ENCODE measurements around the gene SERPINB2. TPM values are rescaled to one million over a fixed set of nuclear protein-coding genes. Genes with fewer than 3 reads are reported as not detected.

Gene SERPINB2
- total RNA-seq, 1 experiment from 2014 or later = not detected

GRCh38 chr18:63868546-63868945 is 19.0 kb upstream of the SERPINB2 start (continued):
- TF ChIP-seq MAX (CRISPR knock-in tag; IDR thresholded peaks at IDR 0.05) = no peak
- no peak for TF ChIP-seq TP53 (CRISPR knock-in tag; IDR thresholded peaks at IDR 0.05)

GRCh38 chr18:63869374-63869773 is 18.1 kb upstream of the SERPINB2 start:
- H3K4me1 Mint-ChIP-seq = no peaks in the 10 kb centered on the region
- H3K9me3 Mint-ChIP-seq = no peaks in the 10 kb centered on the region
- TF ChIP-seq ZNF671 (CRISPR knock-in tag; IDR thresholded peaks at IDR 0.05) = no peak
- TF ChIP-seq RORB (CRISPR knock-in tag; IDR thresholded peaks at IDR 0.05) = no peak
- no peak for TF ChIP-seq MLX (CRISPR knock-in tag; IDR thresholded peaks at IDR 0.05)
- TF ChIP-seq, protein P1, sequence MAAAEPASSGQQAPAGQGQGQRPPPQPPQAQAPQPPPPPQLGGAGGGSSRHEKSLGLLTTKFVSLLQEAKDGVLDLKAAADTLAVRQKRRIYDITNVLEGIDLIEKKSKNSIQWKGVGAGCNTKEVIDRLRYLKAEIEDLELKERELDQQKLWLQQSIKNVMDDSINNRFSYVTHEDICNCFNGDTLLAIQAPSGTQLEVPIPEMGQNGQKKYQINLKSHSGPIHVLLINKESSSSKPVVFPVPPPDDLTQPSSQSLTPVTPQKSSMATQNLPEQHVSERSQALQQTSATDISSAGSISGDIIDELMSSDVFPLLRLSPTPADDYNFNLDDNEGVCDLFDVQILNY (CRISPR knock-in tag; IDR thresholded peaks at IDR 0.05) = no peak
- DNase-seq (ENCODE audit: low spot score) (no peak), ATAC-seq (no peak)
- ChIA-PET POLR2A (no interaction called here), CTCF (no interaction called here)
- no peaks in the 10 kb centered on the region for H3K36me3 Mint-ChIP-seq
- no peak overlapping the region for H3K27ac Mint-ChIP-seq
- H3K27me3 Mint-ChIP-seq (ENCODE audit: low read depth) = no peaks in the 10 kb centered on the region
- no peak overlapping the region for H3K4me3 Mint-ChIP-seq

- TF ChIP-seq TEAD4 (CRISPR knock-in tag; IDR thresholded peaks at IDR 0.05) (no peak), EMX1 (CRISPR knock-in tag; IDR thresholded peaks at IDR 0.05) (no peak), JUN (CRISPR knock-in tag; IDR thresholded peaks at IDR 0.05) (no peak), SOX15 (CRISPR knock-in tag; IDR thresholded peaks at IDR 0.05) (no peak), E2F4 (CRISPR knock-in tag; IDR thresholded peaks at IDR 0.05; ENCODE audit: borderline replicate concordance, low read depth) (no peak), ETV6 (CRISPR knock-in tag; IDR thresholded peaks at IDR 0.05) (no peak), JAZF1 (CRISPR knock-in tag; IDR thresholded peaks at IDR 0.05) (no peak), ZNF263 (CRISPR knock-in tag; IDR thresholded peaks at IDR 0.05; ENCODE audit: low read depth) (no peak), E2F1 (CRISPR knock-in tag; IDR thresholded peaks at IDR 0.05) (no peak), ELF4 (CRISPR knock-in tag; IDR thresholded peaks at IDR 0.05; ENCODE audit: low read depth) (no peak), SMAD3 (CRISPR knock-in tag; IDR thresholded peaks at IDR 0.05; ENCODE audit: borderline replicate concordance) (no peak), PRRX2 (CRISPR knock-in tag; IDR thresholded peaks at IDR 0.05) (no peak), MYBL2 (CRISPR knock-in tag; IDR thresholded peaks at IDR 0.05) (no peak)
- TF ChIP-seq, protein P1 (CRISPR knock-in tag; IDR thresholded peaks at IDR 0.05) = no peak
- TF ChIP-seq, protein P2, sequence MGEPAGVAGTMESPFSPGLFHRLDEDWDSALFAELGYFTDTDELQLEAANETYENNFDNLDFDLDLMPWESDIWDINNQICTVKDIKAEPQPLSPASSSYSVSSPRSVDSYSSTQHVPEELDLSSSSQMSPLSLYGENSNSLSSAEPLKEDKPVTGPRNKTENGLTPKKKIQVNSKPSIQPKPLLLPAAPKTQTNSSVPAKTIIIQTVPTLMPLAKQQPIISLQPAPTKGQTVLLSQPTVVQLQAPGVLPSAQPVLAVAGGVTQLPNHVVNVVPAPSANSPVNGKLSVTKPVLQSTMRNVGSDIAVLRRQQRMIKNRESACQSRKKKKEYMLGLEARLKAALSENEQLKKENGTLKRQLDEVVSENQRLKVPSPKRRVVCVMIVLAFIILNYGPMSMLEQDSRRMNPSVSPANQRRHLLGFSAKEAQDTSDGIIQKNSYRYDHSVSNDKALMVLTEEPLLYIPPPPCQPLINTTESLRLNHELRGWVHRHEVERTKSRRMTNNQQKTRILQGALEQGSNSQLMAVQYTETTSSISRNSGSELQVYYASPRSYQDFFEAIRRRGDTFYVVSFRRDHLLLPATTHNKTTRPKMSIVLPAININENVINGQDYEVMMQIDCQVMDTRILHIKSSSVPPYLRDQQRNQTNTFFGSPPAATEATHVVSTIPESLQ (CRISPR knock-in tag; IDR thresholded peaks at IDR 0.05) = no peak
- H3K9me3 Mint-ChIP-seq = peaks cover under 1% of the 10 kb centered on the region; the same call in 1 of the 2 replicates
These were observed 17.7 kb upstream of the SERPINB2 start for GRCh38 chr18:63869851-63870250.

More at GRCh38 chr18:63869851-63870250, 17.7 kb upstream of the SERPINB2 start:
- H3K27ac Mint-ChIP-seq = no peak overlapping the region
- H3K4me1 Mint-ChIP-seq = no peaks in the 10 kb centered on the region
- CTCF ChIA-PET = no interaction called here
- POLR2A ChIA-PET = no interaction called here
- ATAC-seq (no peak), DNase-seq (ENCODE audit: low spot score) (no peak)
- H3K4me3 Mint-ChIP-seq = no peak overlapping the region
- H3K27me3 Mint-ChIP-seq (ENCODE audit: low read depth) = no peaks in the 10 kb centered on the region
- no peaks in the 10 kb centered on the region for H3K36me3 Mint-ChIP-seq

Data from WTC11 (cell line).